ENCODE results near the gene CTBP1.

CTBP1 gene

GRCh38 chr4:1283711-1284110, 34.8 kb upstream of the CTBP1 start:
- DNase-seq: no peak

DNA sequence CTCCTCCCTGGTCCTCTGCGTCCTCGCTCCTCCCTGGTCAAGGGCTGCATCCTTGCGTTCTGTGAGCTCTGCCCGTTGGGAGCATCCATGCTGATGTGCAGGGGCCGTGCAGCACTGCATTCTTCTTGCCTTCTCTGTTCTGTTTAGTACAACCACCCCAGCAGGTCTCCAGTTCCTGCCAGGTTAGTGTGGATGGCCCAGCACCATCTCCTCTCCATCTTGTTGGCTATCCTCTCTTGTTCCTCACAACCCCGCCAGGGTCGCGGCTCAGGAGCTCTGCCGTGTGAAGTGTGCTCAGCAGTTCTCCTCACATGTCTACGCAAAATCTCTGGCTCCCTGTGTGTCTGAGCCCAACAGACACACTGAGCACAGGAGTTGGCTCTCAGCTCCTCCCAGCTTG, 30.3 kb upstream of the CTBP1 start:
- DNase-seq: no peak

- no peak for DNase-seq
Measured at GRCh38 chr4:1277667-1278665, 29.0 kb upstream of the CTBP1 start.

GRCh38 chr4:1276984-1277383, 28.1 kb upstream of the CTBP1 start:
- no peak for DNase-seq

GRCh38 chr4:1274871-1275270, 25.9 kb upstream of the CTBP1 start:
- DNase-seq: no peak

DNA sequence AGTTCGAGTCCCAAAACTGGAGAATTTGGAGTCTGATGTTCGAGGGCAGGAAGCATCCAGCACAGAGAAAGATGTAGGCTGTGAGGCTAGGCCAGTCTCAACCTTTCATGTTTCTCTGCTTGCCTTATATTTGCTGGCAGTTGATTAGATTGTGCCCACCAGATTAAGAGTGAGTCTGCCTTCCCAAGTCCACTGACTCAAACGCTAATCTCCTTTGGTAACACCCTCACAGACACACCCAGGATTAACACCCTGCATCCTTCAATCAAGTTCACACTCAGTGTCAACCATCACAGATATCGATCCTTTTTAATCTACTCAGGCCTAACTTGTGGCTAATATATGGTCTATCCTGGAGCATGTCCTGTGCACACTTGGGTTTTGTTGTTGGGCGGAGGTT, 22.8 kb upstream of the CTBP1 start:
- no peak for DNase-seq

DNA sequence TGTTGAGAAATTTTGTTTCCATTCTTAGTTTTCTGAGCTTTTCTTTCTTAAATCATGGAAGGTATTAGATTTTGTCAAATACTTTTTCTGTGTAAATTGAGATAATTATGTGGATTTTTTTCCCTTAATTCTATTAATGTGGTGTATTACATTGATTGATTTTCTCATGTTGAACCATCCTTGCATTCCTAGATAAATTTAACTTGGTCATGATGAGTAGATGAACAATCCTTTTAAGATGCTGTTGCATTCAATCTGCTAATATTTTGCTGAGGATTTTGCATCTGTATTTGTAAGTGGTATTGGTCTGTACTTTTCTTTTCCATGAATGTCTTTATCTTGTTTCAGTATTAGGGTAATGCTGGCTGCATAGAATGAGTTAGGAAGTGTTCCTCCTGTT, 20.3 kb upstream of the CTBP1 start:
- no peak for DNase-seq

- no peak for DNase-seq
Measured at GRCh38 chr4:1266881-1267763, 18.2 kb upstream of the CTBP1 start.

- DNase-seq: no peak
Measured at GRCh38 chr4:1265351-1265750, 16.4 kb upstream of the CTBP1 start.

GRCh38 chr4:1264942-1265341, 16.0 kb upstream of the CTBP1 start:
- DNase-seq: no peak

GRCh38 chr4:1261107-1261928, 12.4 kb upstream of the CTBP1 start:
- DNase-seq: no peak

DNA sequence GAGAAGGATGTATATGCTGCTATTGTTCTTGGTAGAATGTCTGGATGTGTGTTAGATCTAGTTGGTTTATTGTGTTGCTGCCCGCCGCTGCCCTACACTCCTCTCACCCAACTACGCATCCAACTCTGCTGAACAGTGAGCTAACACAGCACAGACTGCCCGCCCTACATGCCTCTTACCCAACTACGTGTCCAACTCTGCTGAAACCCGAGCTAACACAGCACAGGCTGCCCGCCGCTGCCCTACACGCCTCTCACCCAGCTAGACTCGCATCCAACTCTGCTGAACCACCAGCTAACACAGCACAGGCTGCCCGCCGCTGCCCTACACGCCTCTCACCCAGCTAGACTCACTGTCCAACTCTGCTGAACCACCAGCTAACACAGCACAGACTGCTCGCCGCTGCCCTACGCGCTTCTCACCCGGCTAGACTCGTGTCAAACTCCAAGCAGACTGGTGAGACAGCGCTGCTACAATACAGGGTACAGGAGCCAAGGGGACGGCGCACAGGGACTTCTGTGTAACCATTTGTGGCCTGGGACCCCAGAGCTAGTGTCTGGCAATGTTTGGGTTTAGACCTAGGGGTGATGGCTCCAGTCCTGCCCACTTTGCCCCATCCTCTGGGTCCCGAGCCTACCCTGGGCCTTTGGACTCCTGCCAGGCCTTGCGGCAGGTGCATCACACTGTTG, 11.6 kb upstream of the CTBP1 start:
- DNase-seq: no peak

GRCh38 chr4:1259966-1260365, 11.0 kb upstream of the CTBP1 start:
- no peak for DNase-seq

DNA sequence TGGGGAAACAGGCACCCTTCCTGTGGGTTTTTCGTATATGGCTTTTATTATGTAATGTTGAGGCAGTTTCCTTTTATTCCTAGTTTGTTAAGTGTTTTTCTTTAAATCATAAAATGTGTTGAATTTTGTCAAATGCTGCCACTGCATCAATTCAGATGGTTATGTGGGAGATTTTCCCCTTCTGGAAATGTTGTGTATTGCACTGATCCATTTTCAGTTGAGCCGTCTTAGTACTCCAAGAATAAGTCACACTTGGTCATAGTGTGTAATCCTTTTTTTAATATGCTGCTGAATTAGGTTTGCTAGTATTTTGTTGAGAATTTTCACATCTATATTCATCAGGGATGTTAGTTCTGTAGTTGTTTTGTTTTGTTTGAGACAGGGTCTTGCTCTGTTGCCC, 9.5 kb upstream of the CTBP1 start:
- DNase-seq: no peak

DNA sequence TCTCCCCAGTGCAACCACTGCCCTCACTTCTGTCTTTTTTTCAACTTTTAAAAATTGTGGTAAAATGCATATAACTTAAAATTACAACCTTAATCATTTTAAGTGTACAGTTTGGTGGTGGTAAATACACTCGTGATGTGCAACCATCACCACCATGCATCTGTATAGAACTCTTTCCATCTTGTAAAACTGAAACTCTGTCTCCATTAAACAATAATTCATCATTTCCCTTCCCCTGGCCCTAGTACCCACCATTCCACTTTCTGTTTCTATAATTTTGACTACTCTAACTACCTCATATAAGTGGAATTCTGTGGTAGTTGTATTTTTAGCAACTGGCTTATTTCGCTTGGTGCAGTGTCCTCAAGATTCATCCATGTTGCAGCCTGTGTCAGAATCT, 6.8 kb upstream of the CTBP1 start:
- no peak for DNase-seq

GRCh38 chr4:1255151-1255550, 6.2 kb upstream of the CTBP1 start:
- DNase-seq: no peak

GRCh38 chr4:1253831-1254230, 4.9 kb upstream of the CTBP1 start:
- no peak for DNase-seq

DNA sequence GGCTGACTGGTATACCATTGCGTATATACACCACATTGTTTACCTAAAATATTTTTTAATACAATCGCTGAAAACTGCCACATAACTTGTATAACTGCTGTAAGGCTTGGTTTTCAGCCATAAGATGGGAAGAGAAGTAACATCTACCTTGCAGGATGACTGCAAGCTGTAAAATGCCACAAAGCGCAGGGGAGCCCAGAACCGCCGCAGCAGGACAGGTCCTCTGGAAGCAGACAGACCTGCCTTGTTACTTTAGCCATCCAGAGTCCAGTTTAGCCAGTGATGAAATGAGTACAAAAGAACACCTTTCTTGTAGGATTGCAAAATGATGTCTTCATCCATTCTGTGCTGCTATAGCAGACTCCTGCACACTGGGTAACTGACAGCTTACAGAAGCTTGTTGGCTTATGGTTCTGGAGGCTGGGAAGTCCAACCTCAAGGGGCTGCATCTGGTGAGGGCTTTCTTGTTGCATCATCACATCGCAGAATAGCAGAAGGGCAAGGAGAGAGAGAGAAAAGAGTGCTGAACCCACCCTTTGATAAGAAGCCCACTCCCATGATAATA, 4.1 kb upstream of the CTBP1 start:
- DNase-seq: no peak

- no peak for DNase-seq
Measured at GRCh38 chr4:1251773-1252066, 2.8 kb upstream of the CTBP1 start.

DNA sequence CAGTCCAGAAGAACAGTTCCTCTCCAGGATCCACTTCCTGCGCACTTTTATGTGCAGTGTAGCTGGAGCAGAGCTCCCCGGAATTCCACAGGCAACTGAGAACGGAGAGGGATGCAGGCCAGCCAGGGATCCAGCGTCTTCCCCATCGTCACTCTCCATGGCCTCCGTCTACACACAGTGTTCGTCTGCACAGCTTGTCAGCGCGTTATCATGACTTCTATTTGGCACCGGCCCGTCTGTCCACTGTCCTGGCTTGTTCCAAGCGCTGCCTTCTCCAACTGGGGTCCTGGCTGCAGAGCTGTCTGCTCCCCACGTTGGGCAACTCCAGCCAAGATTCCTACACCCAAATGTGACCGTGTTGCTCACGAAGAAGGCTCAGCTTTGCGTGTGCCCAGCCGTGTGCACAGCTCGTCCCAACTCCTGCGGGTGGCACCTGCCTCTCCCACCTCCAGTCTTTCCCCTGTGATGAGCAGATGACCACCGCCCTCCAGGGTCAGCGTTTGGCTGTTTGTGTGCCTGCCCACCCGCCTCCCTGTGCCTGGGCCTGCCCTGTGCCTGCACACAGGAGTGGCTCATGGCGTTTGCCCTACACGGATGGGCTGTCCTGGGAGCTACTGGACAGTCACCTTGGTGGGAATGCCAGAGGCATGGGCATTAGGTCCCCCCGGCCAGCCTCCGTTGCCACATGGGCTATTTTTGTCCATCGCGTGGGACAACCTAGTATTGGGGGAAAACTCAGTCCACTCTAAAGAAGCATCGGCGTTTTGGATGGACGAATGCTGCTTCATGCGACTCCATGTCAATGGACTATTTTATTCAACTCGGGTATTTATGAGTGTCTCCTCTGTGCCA, 2.2 kb upstream of the CTBP1 start:
- DNase-seq: peak in 1 of 14 donors; percentile 68

DNA sequence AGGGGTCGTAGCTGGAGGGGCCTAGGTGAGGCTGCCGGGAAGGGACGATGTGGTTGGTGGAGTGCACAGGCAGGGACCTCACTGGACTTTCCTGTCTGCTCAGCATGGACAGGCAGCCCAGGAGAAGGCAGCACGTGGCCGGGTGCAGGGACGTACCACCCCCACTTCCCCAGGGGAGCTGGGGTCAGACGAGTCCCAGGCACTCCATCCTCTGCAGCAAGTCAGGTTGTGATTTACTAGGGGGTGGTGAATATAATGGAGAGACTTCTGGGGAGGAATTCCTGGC, 1.5 kb upstream of the CTBP1 start:
- DNase-seq: no peak

Data from C1 segment of cervical spinal cord (tissue), 14 donors.